Mesenchymal stem cell (in vitro differentiated cells and primary cell): ENCODE measurements around the gene ZNF512.

Experiments used
- DNase-seq: peaks from one replicate; pipeline ENCODE4 v3.0.0-alpha.2; 2013
- H2AFZ ChIP-seq: one replicate; pipeline ENCODE4 v1.6.1; 2013; ENCODE audit warnings: low read depth, mild to moderate bottlenecking, control low read depth, inconsistent platforms, low read length, moderate library complexity
- H2AK5ac ChIP-seq: 2 replicates; pipeline ENCODE4 v1.6.1; 2013; ENCODE audit warnings: low read length, moderate library complexity, mild to moderate bottlenecking, inconsistent platforms; ENCODE audit not compliant: severe bottlenecking
- H2BK120ac ChIP-seq: one replicate; pipeline ENCODE4 v1.6.1; 2013; ENCODE audit warnings: low read depth, mild to moderate bottlenecking, inconsistent platforms, low read length, moderate library complexity
- H2BK12ac ChIP-seq, 2 experiments: one replicate each; pipeline ENCODE4 v1.6.1; 2013; ENCODE audit warnings: inconsistent platforms in 2 of 2, low read length in 2 of 2, mild to moderate bottlenecking in 2 of 2, moderate library complexity in 2 of 2, control low read depth in 1 of 2
- H2BK15ac ChIP-seq: one replicate; pipeline ENCODE4 v1.6.1; 2013; ENCODE audit warnings: mild to moderate bottlenecking, low read depth, inconsistent platforms; ENCODE audit not compliant: poor library complexity, severe bottlenecking
- H2BK5ac ChIP-seq: 2 replicates; pipeline ENCODE4 v1.6.1; 2013; ENCODE audit warnings: low read depth, mild to moderate bottlenecking, low read length, control low read depth, inconsistent platforms; ENCODE audit not compliant: poor library complexity, severe bottlenecking
- H3K14ac ChIP-seq, 2 experiments: one replicate each; pipeline ENCODE4 v1.6.1; 2013; ENCODE audit warnings: inconsistent platforms in 2 of 2, low read length in 2 of 2, control low read depth in 1 of 2, mild to moderate bottlenecking in 1 of 2, moderate library complexity in 1 of 2
- H3K18ac ChIP-seq, 2 experiments: one replicate each; pipeline ENCODE4 v1.6.1; 2013; ENCODE audit warnings: inconsistent platforms in 2 of 2, low read length in 2 of 2, control low read depth in 1 of 2, low read depth in 1 of 2, mild to moderate bottlenecking in 1 of 2
- H3K23ac ChIP-seq, 2 experiments: one replicate each; pipeline ENCODE4 v1.6.1; 2013; ENCODE audit warnings: inconsistent platforms in 2 of 2, low read length in 2 of 2, mild to moderate bottlenecking in 2 of 2, moderate library complexity in 2 of 2, control low read depth in 1 of 2
- H3K27ac ChIP-seq: 2 replicates; pipeline ENCODE4 v1.5.1; 2013; ENCODE audit warnings: mild to moderate bottlenecking, moderate library complexity, low read length, control low read depth, inconsistent platforms; ENCODE audit not compliant: poor library complexity, severe bottlenecking
- H3K27me3 ChIP-seq, 2 experiments: 2 replicates each; pipeline versions ENCODE4 v1.6.1 to v1.7.0; 2013; ENCODE audit warnings: low read length in 2 of 2, mild to moderate bottlenecking in 2 of 2, moderate library complexity in 2 of 2, control low read depth in 1 of 2, inconsistent platforms in 1 of 2; ENCODE audit not compliant: control insufficient read depth in 1 of 2, insufficient read depth in 1 of 2
- H3K36me3 ChIP-seq, 2 experiments: 2 replicates each; pipeline versions ENCODE4 v1.6.1 to v1.7.0; 2013; ENCODE audit warnings: low read length in 2 of 2, control low read depth in 1 of 2, inconsistent platforms in 1 of 2, low read depth in 1 of 2, mild to moderate bottlenecking in 1 of 2; ENCODE audit not compliant: insufficient read depth in 2 of 2, control insufficient read depth in 1 of 2
- H3K4ac ChIP-seq, 2 experiments: one replicate each; pipeline ENCODE4 v1.6.1; 2013; ENCODE audit warnings: inconsistent platforms in 2 of 2, low read length in 2 of 2, mild to moderate bottlenecking in 2 of 2, moderate library complexity in 2 of 2, control low read depth in 1 of 2, low read depth in 1 of 2
- H3K4me1 ChIP-seq: 2 replicates; pipeline ENCODE4 v1.6.1; 2013; ENCODE audit warnings: low read depth, low read length, control low read depth; ENCODE audit not compliant: control insufficient read depth, insufficient read depth
- H3K4me2 ChIP-seq: 2 replicates; pipeline ENCODE4 v1.6.1; 2013; ENCODE audit warnings: low read length, mild to moderate bottlenecking, inconsistent platforms; ENCODE audit not compliant: poor library complexity, severe bottlenecking
- H3K4me3 ChIP-seq, 2 experiments: 2 replicates each; pipeline versions ENCODE4 v1.5.1 to v1.7.0; 2013; ENCODE audit warnings: low read length in 2 of 2, mild to moderate bottlenecking in 2 of 2, control low read depth in 1 of 2, low read depth in 1 of 2; ENCODE audit not compliant: insufficient read depth in 1 of 2
- H3K79me1 ChIP-seq: replicated peaks from 2 replicates; pipeline ENCODE4 v1.6.1; 2013; ENCODE audit warnings: mild to moderate bottlenecking, control low read depth, low read length, inconsistent platforms; ENCODE audit not compliant: poor library complexity, severe bottlenecking
- H3K9ac ChIP-seq: 2 replicates; pipeline ENCODE4 v1.7.0; 2013; ENCODE audit warnings: mild to moderate bottlenecking, low read length, moderate library complexity
- H3K9me3 ChIP-seq: 2 replicates; pipeline ENCODE4 v1.7.0; 2013; ENCODE audit warnings: mild to moderate bottlenecking, low read length; ENCODE audit not compliant: control insufficient read depth
- H4K8ac ChIP-seq: one replicate; pipeline ENCODE4 v1.6.1; 2013; ENCODE audit warnings: inconsistent platforms, mild to moderate bottlenecking, low read length, moderate library complexity
- H4K91ac ChIP-seq: one replicate; pipeline ENCODE4 v1.6.1; 2013; ENCODE audit warnings: mild to moderate bottlenecking, low read length, inconsistent platforms
- WGBS: methylation state at CpG from one replicate; pipeline ENCODE4 v1.1.7; 2013; ENCODE audit warnings: mixed read lengths; 5-methylcytosine and 5-hydroxymethylcytosine counted together

Gene ZNF512

DNA sequence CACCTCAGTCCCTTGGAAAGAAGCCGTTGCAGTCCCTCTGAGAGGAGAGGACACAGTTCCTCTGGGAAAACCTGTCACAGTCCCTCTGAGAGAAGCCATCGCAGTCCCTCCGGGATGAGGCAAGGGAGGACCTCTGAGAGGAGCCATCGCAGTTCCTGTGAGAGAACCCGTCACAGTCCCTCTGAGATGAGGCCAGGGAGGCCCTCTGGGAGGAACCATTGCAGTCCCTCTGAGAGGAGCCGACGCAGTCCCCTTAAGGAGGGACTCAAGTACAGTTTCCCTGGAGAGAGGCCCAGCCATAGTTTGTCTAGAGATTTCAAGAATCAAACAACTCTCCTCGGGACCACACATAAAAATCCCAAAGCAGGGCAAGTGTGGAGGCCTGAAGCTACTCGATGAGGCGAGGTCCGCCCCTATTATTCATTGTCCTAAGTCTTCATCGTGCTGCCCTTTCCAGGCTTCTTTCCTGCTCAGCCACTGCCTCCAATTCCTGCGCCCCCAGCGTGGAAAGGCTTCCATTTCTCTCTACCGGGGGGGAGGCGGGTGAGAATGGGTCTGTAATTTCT lies 630 bp upstream of the ZNF512 start:
- peak overlapping the region; percentile 75 to 87 for H3K4ac ChIP-seq
- H2BK5ac ChIP-seq: no peak overlapping the region
- H3K9me3 ChIP-seq: peaks cover 30% of the 10 kb centered on the region
- peak overlapping the region; percentile 61 for H2AK5ac ChIP-seq
- H3K9ac ChIP-seq: peak overlapping the region; percentile 88
- no peak overlapping the region for H2BK15ac ChIP-seq
- H3K4me2 ChIP-seq: peak overlapping the region; percentile 62
- peak overlapping the region; percentile 45 for H2BK120ac ChIP-seq
- H4K8ac ChIP-seq: peak overlapping the region; percentile 98
- peaks cover 3% of the 10 kb centered on the region for H3K79me1 ChIP-seq
- peak overlapping the region in 1 of 2 experiments; percentile 81 for H3K14ac ChIP-seq
- peak overlapping the region; percentile 60 for H2AFZ ChIP-seq
- H2BK12ac ChIP-seq: no peak overlapping the region
- H3K4me1 ChIP-seq: peaks cover 2% of the 10 kb centered on the region
- H3K36me3 ChIP-seq: no peaks in the 10 kb centered on the region
- peak overlapping the region; percentile 60 for H3K27ac ChIP-seq
- no peak overlapping the region for H3K23ac ChIP-seq
- H4K91ac ChIP-seq: peak overlapping the region; percentile 86
- DNase-seq: no peak
- WGBS: 94% methylated on average over 12 of the region's 16 CpGs
- peak overlapping the region; percentile 80 to 86 for H3K18ac ChIP-seq
- H3K4me3 ChIP-seq: peak overlapping the region; percentile 42 to 92
- no peaks in the 10 kb centered on the region for H3K27me3 ChIP-seq

DNA sequence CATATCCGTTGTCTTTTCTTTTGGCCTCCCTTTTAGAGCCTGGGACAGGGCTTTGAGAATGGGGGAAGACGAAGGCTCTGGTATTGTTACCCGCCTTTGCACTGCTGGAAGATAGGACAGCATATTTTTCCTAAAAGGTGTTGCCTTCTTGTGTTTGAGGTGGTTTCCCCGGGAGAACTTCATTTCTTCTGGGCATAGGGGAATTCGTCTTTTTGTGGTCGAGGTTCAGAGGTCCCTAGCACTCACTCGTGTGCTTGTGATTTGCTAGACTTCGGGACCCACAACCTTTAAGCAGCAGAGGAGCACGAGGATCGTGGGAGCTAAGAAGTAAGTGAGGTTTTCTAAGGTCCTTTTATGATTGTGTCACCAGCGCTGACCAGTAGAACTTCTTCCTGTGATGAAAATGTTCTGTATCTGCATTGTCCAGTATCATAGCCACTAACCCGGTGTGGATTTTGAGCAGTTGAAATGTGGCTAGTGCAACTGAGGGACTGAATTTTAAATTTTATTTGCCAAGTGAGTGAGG lies 611 bp downstream of the ZNF512 start:
- Histone ChIP-seq H3K9ac (peak overlapping the region; percentile 88), H3K23ac (no peak overlapping the region), H2AFZ (no peak overlapping the region), H4K8ac (peak overlapping the region; percentile 66), H2AK5ac (peak overlapping the region; percentile 74), H3K4me2 (peak overlapping the region; percentile 62), H3K4me3 (peak overlapping the region; percentile 64 to 92), H3K36me3 (no peaks in the 10 kb centered on the region), H3K14ac (no peak overlapping the region), H2BK5ac (no peak overlapping the region), H3K18ac (peak overlapping the region in 1 of 2 experiments; percentile 1), H3K27me3 (no peaks in the 10 kb centered on the region), H2BK15ac (peak overlapping the region; percentile 16), H3K27ac (peak overlapping the region; percentile 24), H4K91ac (peak overlapping the region; percentile 31), H3K4ac (peak overlapping the region; percentile 13 to 65), H3K79me1 (peaks cover 3% of the 10 kb centered on the region), H3K9me3 (peaks cover 17% of the 10 kb centered on the region), H3K4me1 (peaks cover 2% of the 10 kb centered on the region), H2BK12ac (no peak overlapping the region), H2BK120ac (no peak overlapping the region)
- WGBS: 14% methylated on average over 12 of the region's 12 CpGs
- DNase-seq: peak; percentile 40

DNA sequence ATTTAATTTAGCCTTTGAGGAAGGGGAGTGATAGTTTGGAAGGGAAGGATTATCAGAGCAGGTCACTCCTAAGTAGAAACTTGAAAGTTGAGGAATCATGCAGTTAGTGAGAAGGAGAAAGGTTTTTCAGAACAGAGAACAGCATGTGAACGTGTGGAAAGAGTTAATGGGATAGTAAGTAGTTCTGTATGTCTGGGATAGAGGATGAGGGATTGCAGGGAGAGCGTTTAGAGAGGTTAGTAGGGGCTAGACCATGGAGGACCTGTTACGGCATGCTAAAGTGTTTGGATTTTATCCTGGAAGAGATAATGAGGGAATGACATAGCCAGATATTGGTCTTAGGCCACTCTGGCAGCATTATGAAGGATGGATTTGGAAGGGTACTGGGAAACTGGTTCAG lies 1.8 kb downstream of the ZNF512 start:
- H3K14ac ChIP-seq: no peak overlapping the region
- no peak overlapping the region for H2BK12ac ChIP-seq
- H2BK5ac ChIP-seq: no peak overlapping the region
- H4K8ac ChIP-seq: no peak overlapping the region
- H3K23ac ChIP-seq: no peak overlapping the region
- H2AFZ ChIP-seq: no peak overlapping the region
- H3K18ac ChIP-seq: no peak overlapping the region
- no peak overlapping the region for H3K9ac ChIP-seq
- WGBS: 79% methylated on average over 3 of the region's 3 CpGs
- H3K79me1 ChIP-seq: peaks cover 3% of the 10 kb centered on the region
- H3K36me3 ChIP-seq: no peaks in the 10 kb centered on the region
- H4K91ac ChIP-seq: no peak overlapping the region
- no peaks in the 10 kb centered on the region for H3K27me3 ChIP-seq
- H3K27ac ChIP-seq: no peak overlapping the region
- no peak overlapping the region for H2BK120ac ChIP-seq
- peak overlapping the region; percentile 30 for H3K4me2 ChIP-seq
- no peak overlapping the region for H2AK5ac ChIP-seq
- DNase-seq: no peak
- peaks cover 16% of the 10 kb centered on the region for H3K9me3 ChIP-seq
- H3K4ac ChIP-seq: no peak overlapping the region
- H3K4me1 ChIP-seq: peaks cover 2% of the 10 kb centered on the region
- H2BK15ac ChIP-seq: no peak overlapping the region
- H3K4me3 ChIP-seq: peak overlapping the region in 1 of 2 experiments; percentile 92

DNA sequence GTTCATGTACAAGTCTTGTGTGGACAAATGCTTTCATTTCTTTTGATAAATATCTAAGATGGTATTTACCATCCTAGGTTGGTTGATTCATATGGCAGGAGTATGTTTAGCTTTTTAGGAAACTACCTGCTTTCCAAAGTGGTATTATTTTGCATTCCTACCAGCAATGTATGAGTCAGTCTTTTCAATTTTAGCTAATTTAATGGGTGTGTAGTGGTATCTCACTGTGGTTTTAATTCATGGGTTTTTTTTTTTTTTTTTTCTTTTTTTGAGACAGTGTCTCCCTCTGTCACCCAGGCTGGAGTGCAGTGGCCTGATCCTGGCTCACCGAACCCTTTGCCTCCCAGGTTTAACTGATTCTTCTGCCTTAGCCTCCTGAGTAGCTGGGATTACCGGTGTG lies 4.2 kb downstream of the ZNF512 start:
- 95% methylated on average over 2 of the region's 2 CpGs for WGBS
- no peak overlapping the region for H4K8ac ChIP-seq
- H2BK5ac ChIP-seq: no peak overlapping the region
- H3K36me3 ChIP-seq: no peaks in the 10 kb centered on the region
- H3K14ac ChIP-seq: no peak overlapping the region
- H2BK15ac ChIP-seq: no peak overlapping the region
- no peak overlapping the region for H2BK120ac ChIP-seq
- H3K9ac ChIP-seq: no peak overlapping the region
- no peak overlapping the region for H2AFZ ChIP-seq
- no peak overlapping the region for H3K4me2 ChIP-seq
- peaks cover 24% of the 10 kb centered on the region for H3K9me3 ChIP-seq
- H3K27me3 ChIP-seq: no peaks in the 10 kb centered on the region
- H2AK5ac ChIP-seq: no peak overlapping the region
- H3K4ac ChIP-seq: no peak overlapping the region
- H3K79me1 ChIP-seq: peaks cover 3% of the 10 kb centered on the region
- no peak overlapping the region for H3K4me3 ChIP-seq
- peaks cover 2% of the 10 kb centered on the region for H3K4me1 ChIP-seq
- H3K18ac ChIP-seq: no peak overlapping the region
- no peak overlapping the region for H2BK12ac ChIP-seq
- no peak overlapping the region for H3K23ac ChIP-seq
- no peak overlapping the region for H3K27ac ChIP-seq
- DNase-seq: no peak
- no peak overlapping the region for H4K91ac ChIP-seq
